ENCODE results near the gene ACACB.

Gene ACACB

DNA sequence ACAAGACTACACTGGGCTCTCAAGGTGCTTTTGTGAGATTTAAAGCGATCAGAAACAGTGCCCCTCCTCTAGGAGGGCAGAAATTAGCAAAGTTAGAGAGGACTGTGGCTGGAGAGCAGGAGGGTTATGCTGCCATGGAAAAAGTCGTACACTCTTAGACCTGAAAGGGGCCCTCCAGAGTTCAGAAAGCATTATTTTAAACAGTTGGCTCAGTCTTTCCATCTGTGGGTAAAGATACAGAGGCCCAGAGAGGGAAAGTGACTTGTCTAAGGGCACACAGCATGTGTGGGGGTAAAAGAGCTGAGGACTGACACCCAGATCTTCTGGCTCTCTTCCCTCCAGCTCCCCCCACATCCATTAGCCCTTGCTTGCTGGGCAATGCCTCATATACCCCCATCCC is 145.6 kb downstream of the ACACB start:
- no peak for DNase-seq

DNA sequence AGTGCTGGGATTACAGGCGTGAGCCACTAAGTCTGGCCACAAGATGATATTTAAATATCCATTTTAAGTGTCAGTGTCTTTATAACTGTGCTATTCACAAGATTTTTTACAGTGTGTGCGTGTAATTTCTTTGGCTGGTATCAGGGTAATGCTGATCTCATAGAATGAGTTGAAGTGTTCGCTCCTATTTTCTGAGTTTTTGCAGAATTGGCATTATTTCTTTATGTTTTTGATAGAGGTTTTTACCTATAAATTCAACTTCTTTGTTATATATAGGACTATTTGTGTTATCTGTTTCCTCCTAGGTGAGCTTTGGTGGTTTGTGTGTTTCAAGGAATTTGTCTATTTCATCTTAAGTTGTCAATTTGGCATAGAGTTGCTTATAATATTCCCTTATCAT is 147.1 kb downstream of the ACACB start:
- DNase-seq: no peak

DNA sequence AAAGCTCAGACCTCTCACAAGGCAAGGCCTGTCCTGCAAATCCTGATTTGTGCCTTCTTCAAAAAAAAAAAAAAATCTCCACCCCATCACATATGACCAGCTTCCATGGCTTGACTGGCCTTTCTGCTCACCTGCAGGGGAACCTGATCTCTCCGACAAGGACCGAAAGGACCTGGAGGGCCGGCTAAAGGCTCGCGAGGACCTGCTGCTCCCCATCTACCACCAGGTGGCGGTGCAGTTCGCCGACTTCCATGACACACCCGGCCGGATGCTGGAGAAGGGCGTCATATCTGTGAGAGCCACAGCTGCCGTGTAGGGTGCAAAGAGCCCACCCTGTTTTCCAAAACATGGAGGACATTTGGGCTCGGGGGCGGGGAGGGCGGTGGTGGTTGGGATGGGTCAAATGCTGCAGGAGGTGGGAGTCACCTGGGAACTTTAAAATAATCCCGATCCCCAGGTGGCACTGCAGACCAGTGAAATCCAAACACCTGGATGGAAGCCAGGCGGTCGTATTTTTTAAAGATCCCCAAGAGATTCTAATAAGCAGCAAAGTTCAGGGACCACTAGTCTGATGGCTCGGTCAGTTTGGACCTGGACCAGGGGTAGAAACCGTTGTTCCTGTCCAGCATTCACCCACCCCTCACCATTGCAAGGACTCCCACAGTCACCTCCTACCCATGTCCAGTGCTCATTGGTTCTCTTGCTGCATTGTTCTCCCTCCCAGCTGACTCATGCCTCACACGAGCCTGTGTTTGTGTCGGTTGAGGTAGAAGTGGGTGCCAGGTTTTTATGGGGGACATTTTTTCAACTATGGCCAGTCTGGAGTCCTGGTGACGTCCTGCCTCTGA is 147.9 kb downstream of the ACACB start:
- peak; percentile 54 for DNase-seq

DNA sequence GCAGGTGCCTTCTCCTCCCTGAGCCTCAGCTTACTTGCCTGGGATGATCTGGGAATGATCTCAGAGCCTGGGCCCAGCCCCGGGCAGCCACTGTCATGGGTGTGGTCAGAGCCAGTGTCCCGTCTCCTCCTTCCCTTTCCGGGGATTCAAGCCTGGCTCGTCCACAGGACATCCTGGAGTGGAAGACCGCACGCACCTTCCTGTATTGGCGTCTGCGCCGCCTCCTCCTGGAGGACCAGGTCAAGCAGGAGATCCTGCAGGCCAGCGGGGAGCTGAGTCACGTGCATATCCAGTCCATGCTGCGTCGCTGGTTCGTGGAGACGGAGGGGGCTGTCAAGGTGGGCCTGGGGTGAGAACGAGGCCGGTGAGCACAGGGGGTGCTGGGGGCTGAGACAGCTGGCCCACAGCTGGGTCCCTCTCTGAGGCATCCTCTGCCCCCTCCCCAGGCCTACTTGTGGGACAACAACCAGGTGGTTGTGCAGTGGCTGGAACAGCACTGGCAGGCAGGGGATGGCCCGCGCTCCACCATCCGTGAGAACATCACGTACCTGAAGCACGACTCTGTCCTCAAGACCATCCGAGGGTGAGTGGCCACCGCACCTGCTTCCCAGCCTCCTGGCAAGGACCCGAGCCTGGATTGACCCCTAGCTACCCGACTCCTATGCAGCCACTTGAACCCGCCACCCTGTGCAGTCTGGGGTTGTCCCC is 148.7 kb downstream of the ACACB start:
- no peak for DNase-seq

DNA sequence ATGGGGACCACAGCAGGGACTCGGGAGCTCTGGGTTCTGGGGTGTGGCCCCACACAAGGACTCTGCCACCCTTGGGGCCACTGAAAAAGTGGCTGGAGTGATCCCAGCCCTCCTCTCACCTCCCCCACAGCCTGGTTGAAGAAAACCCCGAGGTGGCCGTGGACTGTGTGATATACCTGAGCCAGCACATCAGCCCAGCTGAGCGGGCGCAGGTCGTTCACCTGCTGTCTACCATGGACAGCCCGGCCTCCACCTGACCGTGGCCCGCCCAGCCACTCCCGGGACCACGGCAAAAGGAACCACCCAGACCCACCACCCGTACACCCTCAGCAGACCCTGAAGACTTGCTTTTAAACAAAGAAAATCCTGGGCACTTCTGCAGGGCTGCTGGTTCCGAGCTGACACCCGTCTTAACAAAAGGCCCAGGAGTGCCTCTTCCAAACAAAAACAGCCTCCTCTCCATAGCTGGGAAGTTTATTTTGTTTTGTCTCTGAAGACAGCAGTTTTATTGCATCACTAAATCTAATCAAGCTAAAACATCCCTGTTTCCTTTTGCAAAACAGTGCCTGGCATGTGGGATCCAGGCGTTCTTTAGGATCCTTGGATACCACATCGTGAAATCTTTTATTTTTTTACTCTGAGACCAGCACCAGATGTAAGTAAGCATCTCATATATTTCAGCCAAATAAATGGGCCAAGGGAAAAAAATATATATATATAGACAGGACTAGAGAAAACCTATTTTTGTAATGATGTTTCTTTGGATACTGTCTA is 149.9 kb downstream of the ACACB start:
- DNase-seq: no peak

DNA sequence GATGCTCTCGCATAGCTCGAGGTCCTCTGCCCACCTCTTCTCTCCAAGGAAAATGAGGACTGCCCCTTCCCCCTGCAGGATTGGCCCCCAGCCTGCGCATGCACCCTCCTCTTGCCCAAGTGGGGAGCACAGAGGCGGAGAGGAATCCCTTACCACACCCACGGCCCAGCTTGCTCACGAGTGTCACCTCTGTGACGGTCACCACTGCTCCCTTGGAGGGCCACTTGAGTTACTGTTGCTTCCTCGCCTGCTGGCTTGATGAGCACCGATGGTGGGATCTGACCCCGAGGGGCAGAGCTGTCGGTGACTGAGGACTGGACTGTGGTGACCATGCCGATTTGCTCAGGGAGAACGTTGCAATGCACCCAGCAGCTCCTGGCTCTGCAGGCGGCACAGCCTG is 151.0 kb downstream of the ACACB start:
- no peak for DNase-seq

DNA sequence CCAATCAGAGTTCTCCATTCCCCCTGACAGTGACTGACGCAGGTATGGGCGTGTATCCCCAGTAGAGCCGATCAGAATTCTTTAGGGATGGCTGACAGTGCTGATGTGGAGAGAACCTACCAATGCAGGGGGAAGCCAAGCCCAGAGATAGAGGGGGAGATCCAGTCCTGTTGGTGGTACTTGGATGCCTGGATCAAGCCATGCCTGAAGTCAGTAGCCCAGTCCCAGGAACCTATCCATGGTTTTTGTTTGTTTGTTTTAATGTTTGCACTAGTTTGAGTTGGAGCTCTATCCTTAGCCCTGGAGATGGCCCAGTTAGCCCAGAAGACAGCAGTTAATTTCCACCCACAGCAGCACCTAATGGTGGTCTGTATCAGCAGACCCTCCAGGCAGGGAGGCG is 152.5 kb downstream of the ACACB start:
- DNase-seq: no peak

DNA sequence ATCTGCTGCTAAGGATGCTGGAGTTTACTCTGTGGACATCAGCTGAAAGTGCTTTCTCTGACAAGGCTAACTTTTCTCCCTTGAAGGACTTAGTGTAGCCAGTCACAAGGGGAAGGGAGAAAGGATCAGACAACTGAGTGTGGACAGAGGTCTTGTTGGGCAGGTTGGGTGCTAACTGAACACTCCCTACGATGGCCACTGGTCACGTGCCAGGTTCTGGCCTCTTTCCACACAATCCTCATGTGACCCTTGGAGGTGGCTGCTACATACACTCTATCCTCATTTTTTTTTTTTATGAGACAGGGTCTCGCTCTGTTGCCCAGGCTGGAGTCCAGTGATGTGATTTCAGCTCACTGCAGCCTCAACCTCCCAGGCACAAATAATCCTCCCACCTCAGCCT is 153.0 kb downstream of the ACACB start:
- DNase-seq: no peak

DNA sequence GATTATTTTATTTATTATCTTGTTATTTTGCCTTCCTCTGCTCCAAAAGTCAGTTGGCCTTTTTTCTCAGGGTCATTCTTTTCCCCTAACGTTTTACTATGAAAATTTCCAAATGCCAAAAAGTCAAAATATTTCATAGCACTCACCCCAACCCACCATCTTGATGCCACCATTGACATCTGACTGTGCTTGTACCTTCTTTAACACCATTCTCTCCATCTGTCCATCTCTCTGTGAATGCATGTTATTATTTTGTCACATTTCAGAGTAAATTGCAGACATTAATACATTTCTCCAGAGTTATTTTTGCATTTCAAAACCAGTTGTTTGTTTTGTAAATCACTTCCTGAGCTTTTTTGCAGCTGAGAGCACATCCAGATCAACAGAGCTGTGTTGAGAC is 154.1 kb downstream of the ACACB start:
- no peak for DNase-seq

DNA sequence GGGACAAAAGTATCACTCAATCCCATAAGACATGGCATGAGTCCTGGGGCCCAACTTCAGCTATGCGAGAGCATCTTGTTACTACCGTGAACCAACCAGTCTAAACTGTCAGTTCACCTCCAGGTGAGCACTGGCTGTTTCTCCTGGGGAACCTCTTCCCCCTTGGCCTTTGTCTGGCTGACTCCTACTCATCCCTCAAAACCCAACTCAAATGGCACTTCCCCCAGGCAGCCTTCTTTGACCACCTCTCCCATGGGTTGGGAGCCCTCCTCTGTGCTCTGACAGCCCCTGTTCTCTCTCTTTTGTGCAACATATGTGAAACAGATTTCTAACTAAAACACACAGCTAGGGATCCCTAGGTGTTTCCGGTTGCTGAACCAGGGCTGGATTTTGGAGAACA is 155.0 kb downstream of the ACACB start:
- no peak for DNase-seq

DNA sequence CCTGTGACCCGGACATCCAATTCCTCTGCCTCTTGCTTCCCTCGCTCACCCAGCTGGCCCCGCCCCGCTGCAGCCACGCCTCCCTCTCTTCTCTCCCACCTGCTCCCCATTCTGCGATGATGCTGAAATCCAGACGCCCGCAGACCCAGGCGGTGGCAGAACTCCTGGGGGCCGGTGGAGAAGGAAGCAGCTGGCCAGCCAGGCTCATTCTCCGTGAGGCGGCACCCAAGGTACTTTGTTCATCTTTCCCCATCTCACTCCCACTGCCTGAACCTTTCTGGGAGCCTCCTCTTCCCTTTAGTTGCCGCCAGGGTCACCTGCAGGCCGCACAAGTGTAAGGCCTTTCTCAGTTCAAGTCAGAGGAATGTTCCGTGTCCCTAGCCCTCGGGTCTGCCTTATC is 157.0 kb downstream of the ACACB start:
- DNase-seq: no peak

DNA sequence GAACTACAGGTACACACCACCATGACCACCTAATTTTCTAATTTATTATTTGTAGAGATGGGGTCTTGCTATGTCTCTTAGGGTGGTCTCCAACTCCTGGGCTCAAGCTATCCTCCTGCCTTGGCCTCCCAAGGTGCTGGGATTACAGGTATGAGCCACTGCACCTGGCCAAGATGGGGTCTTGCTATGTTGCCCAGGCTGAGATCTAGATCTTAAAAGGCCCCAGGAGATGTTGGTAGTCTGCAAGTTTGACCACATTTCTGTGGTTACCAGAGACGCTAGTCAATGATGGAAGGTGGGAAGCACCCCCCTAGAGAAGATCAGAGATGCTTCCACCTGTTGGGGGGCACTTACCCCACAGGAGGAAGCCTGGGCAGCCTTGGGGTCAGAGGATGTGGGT is 158.0 kb downstream of the ACACB start:
- no peak for DNase-seq

DNA sequence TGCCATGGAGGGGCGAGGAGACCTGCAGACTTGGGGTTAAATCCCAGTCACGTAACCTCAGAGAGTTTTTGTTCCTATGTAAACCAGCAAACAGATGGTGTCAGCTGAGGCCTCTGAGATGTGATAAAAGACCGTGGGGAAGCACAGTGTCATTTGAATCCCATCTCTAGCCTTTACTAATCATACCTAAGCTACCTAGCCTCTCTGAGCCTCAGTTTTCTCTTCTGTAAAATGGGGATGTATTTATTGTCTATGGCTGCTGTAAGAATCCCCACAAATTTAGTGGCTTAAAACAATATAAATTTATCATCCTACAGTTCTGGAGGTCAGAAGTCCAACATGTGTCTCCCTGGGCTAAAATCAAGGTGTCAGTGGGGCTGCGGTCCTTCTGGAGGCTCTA is 158.8 kb downstream of the ACACB start:
- no peak for DNase-seq

DNA sequence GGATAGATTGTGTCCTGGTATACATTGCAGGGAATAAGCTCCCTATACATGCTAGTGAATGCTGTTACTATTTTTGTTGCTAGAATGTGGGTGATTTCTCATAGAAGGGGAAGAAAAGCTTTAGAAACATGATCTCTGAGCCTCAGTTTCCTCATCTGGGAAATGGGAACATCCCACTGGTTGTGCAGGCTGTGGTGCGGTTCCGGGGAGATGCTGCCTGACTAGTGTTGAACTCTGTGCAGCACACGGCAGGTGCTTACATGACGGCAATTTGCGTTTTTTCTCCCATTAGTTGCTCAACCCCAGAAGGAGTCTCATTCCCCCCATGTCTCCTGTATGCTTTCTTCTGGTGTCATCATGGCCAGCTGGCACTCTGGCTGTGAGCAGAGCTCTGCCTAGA is 159.8 kb downstream of the ACACB start:
- DNase-seq: no peak

DNA sequence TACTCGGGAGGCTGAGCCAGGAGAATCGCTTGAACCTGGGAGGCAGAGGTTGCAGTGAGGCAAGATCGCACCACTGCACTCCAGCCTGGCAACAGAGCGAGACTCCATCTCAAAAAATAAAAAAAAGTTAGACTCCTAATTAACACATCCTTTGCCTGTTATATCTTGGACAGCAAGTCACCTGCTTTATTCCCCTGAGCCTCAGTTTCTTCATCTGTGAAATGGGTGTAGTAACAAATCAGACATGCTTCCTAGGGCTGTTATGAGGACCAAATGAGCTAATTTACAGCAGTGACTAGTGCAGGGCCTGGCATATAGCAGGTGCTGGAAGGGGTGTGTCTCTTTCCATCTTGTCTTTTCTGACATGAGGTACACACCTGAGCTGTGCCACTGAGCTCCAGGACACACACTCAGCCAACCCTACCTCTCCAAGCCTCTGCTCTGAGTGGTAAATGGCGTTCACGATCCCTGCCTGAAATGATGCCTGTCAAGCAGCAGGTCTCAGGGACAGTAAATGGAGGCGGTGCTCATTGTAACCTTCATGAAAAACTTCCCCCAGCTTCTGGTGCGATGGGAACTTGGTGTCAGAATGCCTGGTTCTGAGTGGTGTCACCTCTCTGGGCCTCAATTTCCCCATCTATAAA is 161.0 kb downstream of the ACACB start:
- DNase-seq: no peak

DNA sequence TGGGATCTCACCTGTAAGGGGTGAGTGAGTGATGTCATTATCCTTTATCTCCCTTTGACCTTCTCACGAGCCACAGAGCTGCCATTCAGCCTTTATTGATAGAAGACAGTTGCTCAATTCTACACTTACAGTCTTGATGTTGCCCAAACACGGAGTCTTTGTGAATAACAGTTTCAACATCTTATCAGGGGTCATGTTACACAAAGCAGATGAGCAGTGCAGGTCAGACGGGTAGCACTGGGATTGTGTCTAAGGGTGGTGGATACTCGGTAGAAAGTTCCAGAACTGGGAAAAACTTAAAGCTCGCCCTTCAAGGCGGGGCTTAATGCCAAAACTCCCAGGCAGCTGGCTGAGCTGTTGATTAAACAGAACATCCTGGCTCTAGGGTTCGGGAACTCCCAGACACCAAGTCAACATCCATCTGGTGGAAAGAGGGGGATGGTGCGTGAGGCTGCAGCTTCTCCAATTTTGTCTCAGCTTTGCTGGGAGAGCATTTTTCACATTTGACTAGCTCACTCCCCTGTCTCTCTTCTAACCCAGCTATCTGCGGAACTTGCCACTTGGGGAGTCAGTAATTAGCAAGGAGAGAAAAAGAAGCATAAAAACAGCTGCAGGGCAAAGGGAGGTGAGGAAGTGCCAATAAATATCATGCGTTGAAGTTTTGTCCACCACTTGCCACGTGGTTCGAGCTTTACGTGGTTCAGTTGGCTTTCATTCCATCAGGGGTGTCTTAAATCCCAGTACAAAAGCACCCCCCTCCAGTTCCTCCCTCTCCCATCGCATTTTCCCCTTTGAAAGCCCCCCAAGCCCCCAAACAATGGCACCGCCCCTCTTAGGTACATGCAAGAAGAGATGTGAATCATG is 161.7 kb downstream of the ACACB start:
- peak; percentile 47 for DNase-seq

DNA sequence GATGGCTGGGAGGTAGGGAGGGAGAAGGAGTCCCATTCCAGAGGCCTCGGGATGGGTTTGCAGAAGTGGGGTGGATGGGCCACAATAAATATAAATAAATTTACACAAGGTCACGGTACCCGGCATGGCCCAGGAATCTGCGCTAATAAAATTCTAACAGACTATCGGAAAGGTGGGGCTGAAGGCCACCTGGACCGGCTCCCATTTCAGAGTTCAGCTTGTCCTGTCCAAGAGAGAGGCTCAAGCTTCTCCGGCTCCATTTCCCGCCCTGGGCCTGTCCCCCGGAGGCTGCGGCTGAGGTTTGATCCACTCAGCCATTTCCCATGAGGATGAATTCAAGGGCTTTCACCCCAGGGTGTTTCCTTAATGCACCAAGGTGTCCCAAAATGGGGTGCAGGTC is 162.5 kb downstream of the ACACB start:
- DNase-seq: no peak

DNA sequence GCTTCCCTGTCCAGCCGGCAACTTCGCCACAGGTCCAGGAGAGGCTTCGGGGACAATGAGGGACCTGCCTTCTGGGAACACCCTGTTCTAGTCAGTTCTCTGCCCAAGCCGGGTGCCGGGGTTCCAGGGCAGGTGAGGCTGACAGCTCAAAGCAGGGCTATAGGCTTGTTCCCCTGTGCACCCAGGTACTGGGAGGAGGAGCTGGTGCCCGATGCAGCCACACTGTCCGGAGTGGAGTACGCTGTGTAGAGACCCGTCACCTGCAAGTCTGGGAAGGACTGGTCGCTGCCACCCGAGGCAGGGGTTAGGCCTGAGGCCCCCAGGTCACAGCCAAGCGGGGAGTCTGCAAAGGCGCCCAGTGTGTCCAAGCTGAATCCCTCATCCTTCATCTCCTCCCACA is 163.1 kb downstream of the ACACB start:
- DNase-seq: no peak

DNA sequence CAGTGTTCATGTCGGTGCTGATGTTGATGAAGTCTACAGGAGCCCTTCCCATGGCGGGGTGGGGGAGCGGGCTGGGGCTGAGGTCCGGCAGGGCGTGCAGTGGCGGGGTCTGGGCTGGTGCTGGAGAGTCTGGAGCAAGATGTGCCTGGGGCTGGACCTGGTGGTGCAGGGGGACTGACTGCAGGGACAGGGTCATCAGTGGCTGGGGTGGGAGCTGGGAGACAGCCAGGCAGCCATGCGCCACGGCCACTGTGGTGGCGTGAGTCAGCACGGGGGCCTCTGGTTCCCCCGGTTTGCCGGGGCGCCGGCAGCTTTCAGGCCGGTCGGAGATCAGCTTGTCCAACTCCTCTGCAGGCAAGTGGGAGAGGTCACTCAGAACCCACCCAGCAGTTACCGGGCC is 165.1 kb downstream of the ACACB start:
- no peak for DNase-seq

DNA sequence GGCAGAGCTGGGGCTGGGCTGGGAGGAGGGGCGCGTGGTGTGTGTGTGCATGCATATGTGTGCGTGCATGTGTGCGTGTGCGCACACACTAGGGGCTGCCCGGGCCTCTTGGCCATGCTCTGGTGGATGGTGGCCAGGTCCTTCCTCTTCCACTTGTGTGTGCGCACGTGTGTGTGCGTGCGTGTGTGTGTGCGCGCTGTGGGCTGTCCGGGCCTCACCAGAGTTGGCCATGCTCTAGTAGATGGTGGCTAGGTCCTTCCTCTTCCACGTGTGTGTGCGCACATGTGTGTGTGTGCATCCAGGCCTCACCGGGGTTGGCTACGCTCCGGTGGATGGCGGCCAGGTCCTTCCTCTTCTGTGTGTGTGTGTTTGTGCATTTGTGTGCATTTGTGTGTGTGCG is 168.0 kb downstream of the ACACB start:
- DNase-seq: no peak

DNA sequence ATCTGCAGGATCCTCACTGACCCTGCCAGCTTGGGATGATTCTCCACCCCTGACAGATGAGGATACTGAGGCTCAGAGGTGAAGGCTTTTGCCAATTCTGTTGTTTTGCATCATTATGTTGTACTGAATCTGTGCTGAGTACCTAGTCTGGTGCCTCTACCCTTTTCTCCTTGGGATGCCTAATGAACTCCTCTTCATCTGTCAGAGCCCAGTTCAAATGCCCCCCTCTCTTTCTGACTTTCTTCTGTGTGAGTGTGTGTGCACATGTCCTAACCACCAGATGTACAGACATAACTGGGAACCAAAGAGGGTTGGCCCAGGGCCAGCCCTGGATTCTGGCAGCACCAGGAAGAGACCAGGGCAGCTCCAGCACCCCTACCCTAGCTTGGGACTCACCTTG is 169.9 kb downstream of the ACACB start:
- DNase-seq: no peak

DNA sequence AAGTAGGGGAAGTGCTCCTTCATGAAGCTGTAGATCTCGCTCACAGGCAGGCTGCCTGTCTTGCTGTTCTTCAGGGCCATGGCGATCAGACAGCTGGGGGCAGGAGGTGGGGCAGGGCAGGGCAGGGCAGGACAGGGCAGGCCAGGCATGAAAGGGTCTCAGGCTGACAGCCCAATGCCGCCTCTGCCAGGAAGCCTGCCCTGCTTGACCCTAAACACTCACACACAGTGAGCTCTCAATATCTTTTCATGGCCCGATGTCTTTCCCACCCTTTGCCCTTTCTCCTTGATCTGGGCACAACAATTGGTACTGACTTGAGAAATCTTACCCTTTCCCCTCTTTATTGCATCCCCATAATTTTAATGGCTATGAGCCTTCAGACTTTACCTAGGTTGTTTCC is 170.3 kb downstream of the ACACB start:
- no peak for DNase-seq
